HEK293 (cell line): ENCODE results near the gene POR.

Source experiments
- CTCF ChIA-PET: fragments of 350-600 bp; formaldehyde crosslinking; extraction: SDS; loops from one replicate; lab custom pipeline; 2021; ENCODE audit warnings: antibody characterized with exemption; lab: Yijun Ruan, JAX
- POLR2A ChIA-PET: fragments of 300-600 bp; formaldehyde crosslinking; extraction: SDS; loops from one replicate; lab custom pipeline; 2020; ENCODE audit warnings: antibody characterized with exemption, inconsistent platforms; lab: Yijun Ruan, JAX
- H3K27ac ChIP-seq: fragments of 200-500 bp; sonication (Bioruptor generic); 2 replicates; pipeline ENCODE4 v1.5.1; 2014; ENCODE audit warnings: low read depth, low read length, control low read depth, inconsistent platforms; ENCODE audit errors: extremely low read depth
- H3K36me3 ChIP-seq, 2 experiments: fragments of 200-500 bp in 1 of 2; sonication (Bioruptor generic) in 1 of 2; 1 replicate in 1 of 2; 2 replicates in 1 of 2; pipeline ENCODE4 v1.5.1; 2014 to 2017; ENCODE audit warnings: inconsistent platforms in 2 of 2, low read length in 2 of 2; ENCODE audit not compliant: control insufficient read depth in 2 of 2, insufficient read depth in 1 of 2
- H3K4me1 ChIP-seq: fragments of 200-500 bp; sonication (Bioruptor generic); 2 replicates; pipeline ENCODE4 v1.5.1; 2014; ENCODE audit warnings: mild to moderate bottlenecking, low read length, inconsistent platforms; ENCODE audit not compliant: control insufficient read depth, insufficient read depth
- H3K4me3 ChIP-seq: 2 replicates; pipeline ENCODE4 v1.5.1; 2011; ENCODE audit warnings: low read depth, mild to moderate bottlenecking, control low read depth, low read length, moderate library complexity
- H3K9me3 ChIP-seq: fragments of 200-500 bp; sonication (Bioruptor generic); 2 replicates; pipeline ENCODE4 v1.5.1; 2014; ENCODE audit warnings: low read depth, low read length, inconsistent platforms; ENCODE audit not compliant: control insufficient read depth, insufficient read depth
- BCL11A ChIP-seq: fragments of 450-650 bp; formaldehyde crosslinking; IDR thresholded peaks from 2 replicates; pipeline ENCODE4 v1.5.1; 2016; ENCODE audit warnings: low read depth, missing biosample characterization, missing genetic modification characterization
- EGR2 ChIP-seq: fragments of 450-650 bp; formaldehyde crosslinking; IDR thresholded peaks from 2 replicates; pipeline ENCODE4 v1.5.1; 2016; ENCODE audit warnings: low read depth, missing biosample characterization, missing genetic modification characterization
- GLIS1 ChIP-seq: fragments of 450-650 bp; formaldehyde crosslinking; IDR thresholded peaks from 2 replicates; pipeline ENCODE4 v1.5.1; 2016; ENCODE audit warnings: missing biosample characterization, missing genetic modification characterization
- KLF10 ChIP-seq: fragments of 450-650 bp; IDR thresholded peaks from 2 replicates; pipeline ENCODE4 v1.5.1; 2018; ENCODE audit warnings: missing biosample characterization, mild to moderate bottlenecking, missing genetic modification characterization
- SP3 ChIP-seq: fragments of 450-650 bp; formaldehyde crosslinking; IDR thresholded peaks from 2 replicates; pipeline ENCODE4 v1.5.1; 2016; ENCODE audit warnings: missing biosample characterization, missing genetic modification characterization
- ZFHX2 ChIP-seq: fragments of 450-650 bp; formaldehyde crosslinking; conservative IDR thresholded peaks from 2 replicates; pipeline ENCODE4 v1.5.1; 2016; ENCODE audit warnings: missing biosample characterization, missing genetic modification characterization
- ZFP3 ChIP-seq: fragments of 450-650 bp; formaldehyde crosslinking; IDR thresholded peaks from 2 replicates; pipeline ENCODE4 v1.5.1; 2016; ENCODE audit warnings: low read depth, missing biosample characterization, missing genetic modification characterization
- ZNF19 ChIP-seq: fragments of 450-650 bp; formaldehyde crosslinking; IDR thresholded peaks from 2 replicates; pipeline ENCODE4; 2016; ENCODE audit warnings: missing biosample characterization, missing genetic modification characterization, low read depth
- ZNF202 ChIP-seq: fragments of 450-650 bp; formaldehyde crosslinking; IDR thresholded peaks from 2 replicates; pipeline ENCODE4 v1.5.1; 2016; ENCODE audit warnings: missing biosample characterization, missing genetic modification characterization, borderline replicate concordance
- ZNF223 ChIP-seq: fragments of 450-650 bp; formaldehyde crosslinking; IDR thresholded peaks from 2 replicates; pipeline ENCODE4 v1.5.1; 2016; ENCODE audit warnings: missing biosample characterization, missing genetic modification characterization
- ZNF341 ChIP-seq: fragments of 450-650 bp; formaldehyde crosslinking; IDR thresholded peaks from 2 replicates; pipeline ENCODE4; 2016; ENCODE audit warnings: low read depth, missing biosample characterization, missing genetic modification characterization
- ZNF433 ChIP-seq: fragments of 450-650 bp; formaldehyde crosslinking; IDR thresholded peaks from 2 replicates; pipeline ENCODE4 v1.5.1; 2016; ENCODE audit warnings: missing biosample characterization, missing genetic modification characterization, low read depth
- ZNF510 ChIP-seq: fragments of 450-650 bp; formaldehyde crosslinking; IDR thresholded peaks from 2 replicates; pipeline ENCODE4 v1.5.1; 2018; ENCODE audit warnings: mild to moderate bottlenecking, missing genetic modification characterization, missing biosample characterization; ENCODE audit not compliant: insufficient replicate concordance
- ZNF571 ChIP-seq: fragments of 450-650 bp; formaldehyde crosslinking; IDR thresholded peaks from 2 replicates; pipeline ENCODE4 v1.5.0; 2017; ENCODE audit warnings: missing biosample characterization, missing genetic modification characterization
- ZSCAN30 ChIP-seq: fragments of 450-650 bp; IDR thresholded peaks from 2 replicates; pipeline ENCODE4 v1.5.1; 2018; ENCODE audit warnings: missing biosample characterization, mild to moderate bottlenecking, missing genetic modification characterization, moderate library complexity
- TF ChIP-seq, protein P1 (sequence below): fragments of 450-650 bp; formaldehyde crosslinking; IDR thresholded peaks from 2 replicates; pipeline ENCODE4 v1.5.1; 2016; ENCODE audit warnings: missing biosample characterization, missing genetic modification characterization
- TF ChIP-seq, protein P2 (sequence below): fragments of 450-650 bp; formaldehyde crosslinking; IDR thresholded peaks from 2 replicates; pipeline ENCODE4 v1.5.1; 2016; ENCODE audit warnings: missing biosample characterization, missing genetic modification characterization
- TF ChIP-seq, protein P3 (sequence below): sonication (generic); formaldehyde crosslinking; IDR thresholded peaks from 2 replicates; pipeline ENCODE4 v1.8.1; 2022; ENCODE audit warnings: mild to moderate bottlenecking, moderate library complexity, missing genetic modification reagents
- TF ChIP-seq, protein P4 (sequence below): fragments of 450-650 bp; formaldehyde crosslinking; IDR thresholded peaks from 2 replicates; pipeline ENCODE4 v1.5.1; 2016; ENCODE audit warnings: missing biosample characterization, missing genetic modification characterization, borderline replicate concordance
- TF ChIP-seq, protein P5 (sequence below): fragments of 450-650 bp; formaldehyde crosslinking; IDR thresholded peaks from 2 replicates; pipeline ENCODE4 v1.5.1; 2016; ENCODE audit warnings: missing biosample characterization, missing genetic modification characterization
- TF ChIP-seq, protein P6 (sequence below): fragments of 450-650 bp; formaldehyde crosslinking; IDR thresholded peaks from 2 replicates; pipeline ENCODE4 v1.5.1; 2016; ENCODE audit warnings: missing biosample characterization, missing genetic modification characterization

The POR gene

DNA sequence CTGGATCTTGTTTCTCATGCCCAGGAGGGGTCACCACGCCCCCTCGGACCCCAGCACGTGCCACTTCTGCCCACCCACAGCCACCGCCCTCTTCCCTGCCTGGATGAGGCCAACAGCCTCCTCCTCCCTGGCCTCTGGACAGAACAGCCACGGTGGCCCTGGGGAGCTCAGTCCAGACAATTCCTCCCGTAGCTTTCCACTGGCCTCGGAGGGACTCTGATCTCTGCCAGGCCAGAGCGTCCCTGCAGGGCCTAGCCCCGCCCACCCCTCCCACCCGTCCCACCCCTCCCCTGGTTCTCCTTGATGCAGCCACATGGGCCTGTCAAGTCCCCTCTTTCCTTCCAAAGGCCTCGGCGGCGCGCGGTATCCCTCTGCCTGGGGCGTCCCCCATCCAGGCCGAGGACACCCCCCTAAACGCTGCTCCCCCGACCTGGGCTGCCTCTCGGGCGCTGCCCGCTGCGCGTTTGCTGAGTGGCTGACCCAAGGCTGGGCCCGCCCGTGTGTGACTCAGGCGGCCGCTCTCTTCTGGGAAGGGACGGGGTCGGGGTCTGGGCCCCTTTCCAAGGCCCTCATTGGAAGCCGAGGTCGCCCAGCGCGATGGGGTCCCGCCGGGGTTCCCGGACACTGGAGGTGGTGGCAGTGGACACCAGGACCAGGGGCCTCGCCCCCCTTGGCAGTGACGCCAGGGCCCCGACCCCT, 78.9 kb downstream of the POR start (continued):
- no peak for TF ChIP-seq ZNF510 (tag by site-specific recombination)
- peak; percentile 49 for TF ChIP-seq EGR2
- TF ChIP-seq ZFHX2 (tag by site-specific recombination), result peak; percentile 70
- TF ChIP-seq, protein P1, sequence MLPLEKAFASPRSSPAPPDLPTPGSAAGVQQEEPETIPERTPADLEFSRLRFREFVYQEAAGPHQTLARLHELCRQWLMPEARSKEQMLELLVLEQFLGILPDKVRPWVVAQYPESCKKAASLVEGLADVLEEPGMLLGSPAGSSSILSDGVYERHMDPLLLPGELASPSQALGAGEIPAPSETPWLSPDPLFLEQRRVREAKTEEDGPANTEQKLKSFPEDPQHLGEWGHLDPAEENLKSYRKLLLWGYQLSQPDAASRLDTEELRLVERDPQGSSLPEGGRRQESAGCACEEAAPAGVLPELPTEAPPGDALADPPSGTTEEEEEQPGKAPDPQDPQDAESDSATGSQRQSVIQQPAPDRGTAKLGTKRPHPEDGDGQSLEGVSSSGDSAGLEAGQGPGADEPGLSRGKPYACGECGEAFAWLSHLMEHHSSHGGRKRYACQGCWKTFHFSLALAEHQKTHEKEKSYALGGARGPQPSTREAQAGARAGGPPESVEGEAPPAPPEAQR (tag by site-specific recombination), result no peak
- TF ChIP-seq ZNF341, result peak; percentile 47; the same call in 1 of the 2 replicates

DNA sequence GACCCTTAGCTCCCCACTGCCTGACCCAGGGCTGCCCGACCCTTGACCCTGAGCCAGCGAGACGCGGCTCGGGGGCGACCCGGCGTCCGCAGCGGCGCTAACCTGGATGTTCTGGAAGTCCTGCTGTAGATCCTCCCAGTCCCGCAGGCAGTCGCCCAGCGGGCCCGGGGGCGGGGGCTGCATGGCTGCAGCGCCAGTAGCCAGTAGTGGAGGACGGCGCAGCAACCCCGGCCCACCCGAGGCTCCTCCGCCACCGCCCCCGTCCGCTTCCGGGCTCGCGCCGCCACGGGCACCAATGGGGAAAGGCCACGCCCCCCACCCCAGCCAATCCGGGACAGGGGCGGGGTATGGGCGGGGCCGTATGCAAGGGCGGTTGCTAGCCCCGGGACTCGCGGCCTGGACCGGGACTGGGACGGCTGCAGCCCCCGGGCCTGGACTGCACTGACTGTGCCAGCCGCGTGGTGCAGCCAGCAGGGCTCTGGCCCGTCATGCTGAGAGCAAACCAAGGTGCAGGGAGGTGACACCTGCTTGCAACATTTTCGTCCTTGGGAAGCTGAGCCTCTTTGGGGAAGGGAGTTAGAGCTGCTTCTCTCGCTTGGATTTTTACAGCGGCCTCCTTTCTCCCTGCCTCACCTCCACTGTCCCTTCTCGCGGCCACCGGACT, 79.6 kb downstream of the POR start, which contains the start of gene TMEM120A:
Gene TMEM120A (minus strand): TSS at position 208 of the 664 bp plus-strand sequence. CDS start 25 bp downstream, at position 183.
- Histone ChIP-seq H3K9me3 (no peaks in the 10 kb centered on the region), H3K27ac (peak within 1 kb of the TSS; percentile 42; the same call in 1 of the 2 replicates), H3K36me3 (peaks cover 5 to 8% of the 10 kb centered on the region in 2 experiments; a peak in 2 of 3 replicates), H3K4me3 (peak within 1 kb of the TSS; percentile 58), H3K4me1 (no peaks in the 10 kb centered on the region)
- ChIA-PET POLR2A (interaction anchor here (1.0 kb wide), 1 partner anchor 20 kb away, joined by 3 read pairs; no protein-coding TSS in a partner anchor), CTCF (interaction anchor here (0.7 to 1.1 kb wide), 2 partner anchors 321 to 374 kb away, joined by 3 read pairs; no protein-coding TSS in a partner anchor)
- TF ChIP-seq, protein P2, sequence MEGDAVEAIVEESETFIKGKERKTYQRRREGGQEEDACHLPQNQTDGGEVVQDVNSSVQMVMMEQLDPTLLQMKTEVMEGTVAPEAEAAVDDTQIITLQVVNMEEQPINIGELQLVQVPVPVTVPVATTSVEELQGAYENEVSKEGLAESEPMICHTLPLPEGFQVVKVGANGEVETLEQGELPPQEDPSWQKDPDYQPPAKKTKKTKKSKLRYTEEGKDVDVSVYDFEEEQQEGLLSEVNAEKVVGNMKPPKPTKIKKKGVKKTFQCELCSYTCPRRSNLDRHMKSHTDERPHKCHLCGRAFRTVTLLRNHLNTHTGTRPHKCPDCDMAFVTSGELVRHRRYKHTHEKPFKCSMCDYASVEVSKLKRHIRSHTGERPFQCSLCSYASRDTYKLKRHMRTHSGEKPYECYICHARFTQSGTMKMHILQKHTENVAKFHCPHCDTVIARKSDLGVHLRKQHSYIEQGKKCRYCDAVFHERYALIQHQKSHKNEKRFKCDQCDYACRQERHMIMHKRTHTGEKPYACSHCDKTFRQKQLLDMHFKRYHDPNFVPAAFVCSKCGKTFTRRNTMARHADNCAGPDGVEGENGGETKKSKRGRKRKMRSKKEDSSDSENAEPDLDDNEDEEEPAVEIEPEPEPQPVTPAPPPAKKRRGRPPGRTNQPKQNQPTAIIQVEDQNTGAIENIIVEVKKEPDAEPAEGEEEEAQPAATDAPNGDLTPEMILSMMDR (tag by site-specific recombination), result peak; percentile 40; the same call in 1 of the 2 replicates
- TF ChIP-seq, protein P3, sequence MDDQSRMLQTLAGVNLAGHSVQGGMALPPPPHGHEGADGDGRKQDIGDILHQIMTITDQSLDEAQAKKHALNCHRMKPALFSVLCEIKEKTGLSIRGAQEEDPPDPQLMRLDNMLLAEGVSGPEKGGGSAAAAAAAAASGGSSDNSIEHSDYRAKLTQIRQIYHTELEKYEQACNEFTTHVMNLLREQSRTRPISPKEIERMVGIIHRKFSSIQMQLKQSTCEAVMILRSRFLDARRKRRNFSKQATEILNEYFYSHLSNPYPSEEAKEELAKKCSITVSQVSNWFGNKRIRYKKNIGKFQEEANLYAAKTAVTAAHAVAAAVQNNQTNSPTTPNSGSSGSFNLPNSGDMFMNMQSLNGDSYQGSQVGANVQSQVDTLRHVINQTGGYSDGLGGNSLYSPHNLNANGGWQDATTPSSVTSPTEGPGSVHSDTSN (CRISPR knock-in tag), result no peak
- TF ChIP-seq GLIS1 (peak; percentile 9; the same call in 1 of the 2 replicates), ZNF223 (0 out of 2 replicates have a peak, but pooled peaks have one; percentile 20), SP3 (peak; percentile 93), KLF10 (tag by site-specific recombination) (peak; percentile 98), ZFP3 (tag by site-specific recombination) (no peak), EGR2 (peak; percentile 84), ZNF433 (tag by site-specific recombination) (no peak), ZSCAN30 (tag by site-specific recombination) (peak; percentile 79), ZNF19 (tag by site-specific recombination) (no peak), ZNF202 (no peak), ZNF571 (tag by site-specific recombination) (no peak), BCL11A (tag by site-specific recombination) (0 out of 2 replicates have a peak, but pooled peaks have one; percentile 0)
- TF ChIP-seq, protein P4, sequence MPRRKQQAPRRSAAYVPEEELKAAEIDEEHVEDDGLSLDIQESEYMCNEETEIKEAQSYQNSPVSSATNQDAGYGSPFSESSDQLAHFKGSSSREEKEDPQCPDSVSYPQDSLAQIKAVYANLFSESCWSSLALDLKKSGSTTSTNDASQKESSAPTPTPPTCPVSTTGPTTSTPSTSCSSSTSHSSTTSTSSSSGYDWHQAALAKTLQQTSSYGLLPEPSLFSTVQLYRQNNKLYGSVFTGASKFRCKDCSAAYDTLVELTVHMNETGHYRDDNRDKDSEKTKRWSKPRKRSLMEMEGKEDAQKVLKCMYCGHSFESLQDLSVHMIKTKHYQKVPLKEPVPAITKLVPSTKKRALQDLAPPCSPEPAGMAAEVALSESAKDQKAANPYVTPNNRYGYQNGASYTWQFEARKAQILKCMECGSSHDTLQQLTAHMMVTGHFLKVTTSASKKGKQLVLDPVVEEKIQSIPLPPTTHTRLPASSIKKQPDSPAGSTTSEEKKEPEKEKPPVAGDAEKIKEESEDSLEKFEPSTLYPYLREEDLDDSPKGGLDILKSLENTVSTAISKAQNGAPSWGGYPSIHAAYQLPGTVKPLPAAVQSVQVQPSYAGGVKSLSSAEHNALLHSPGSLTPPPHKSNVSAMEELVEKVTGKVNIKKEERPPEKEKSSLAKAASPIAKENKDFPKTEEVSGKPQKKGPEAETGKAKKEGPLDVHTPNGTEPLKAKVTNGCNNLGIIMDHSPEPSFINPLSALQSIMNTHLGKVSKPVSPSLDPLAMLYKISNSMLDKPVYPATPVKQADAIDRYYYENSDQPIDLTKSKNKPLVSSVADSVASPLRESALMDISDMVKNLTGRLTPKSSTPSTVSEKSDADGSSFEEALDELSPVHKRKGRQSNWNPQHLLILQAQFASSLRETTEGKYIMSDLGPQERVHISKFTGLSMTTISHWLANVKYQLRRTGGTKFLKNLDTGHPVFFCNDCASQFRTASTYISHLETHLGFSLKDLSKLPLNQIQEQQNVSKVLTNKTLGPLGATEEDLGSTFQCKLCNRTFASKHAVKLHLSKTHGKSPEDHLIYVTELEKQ (tag by site-specific recombination), result no peak
- TF ChIP-seq, protein P5, sequence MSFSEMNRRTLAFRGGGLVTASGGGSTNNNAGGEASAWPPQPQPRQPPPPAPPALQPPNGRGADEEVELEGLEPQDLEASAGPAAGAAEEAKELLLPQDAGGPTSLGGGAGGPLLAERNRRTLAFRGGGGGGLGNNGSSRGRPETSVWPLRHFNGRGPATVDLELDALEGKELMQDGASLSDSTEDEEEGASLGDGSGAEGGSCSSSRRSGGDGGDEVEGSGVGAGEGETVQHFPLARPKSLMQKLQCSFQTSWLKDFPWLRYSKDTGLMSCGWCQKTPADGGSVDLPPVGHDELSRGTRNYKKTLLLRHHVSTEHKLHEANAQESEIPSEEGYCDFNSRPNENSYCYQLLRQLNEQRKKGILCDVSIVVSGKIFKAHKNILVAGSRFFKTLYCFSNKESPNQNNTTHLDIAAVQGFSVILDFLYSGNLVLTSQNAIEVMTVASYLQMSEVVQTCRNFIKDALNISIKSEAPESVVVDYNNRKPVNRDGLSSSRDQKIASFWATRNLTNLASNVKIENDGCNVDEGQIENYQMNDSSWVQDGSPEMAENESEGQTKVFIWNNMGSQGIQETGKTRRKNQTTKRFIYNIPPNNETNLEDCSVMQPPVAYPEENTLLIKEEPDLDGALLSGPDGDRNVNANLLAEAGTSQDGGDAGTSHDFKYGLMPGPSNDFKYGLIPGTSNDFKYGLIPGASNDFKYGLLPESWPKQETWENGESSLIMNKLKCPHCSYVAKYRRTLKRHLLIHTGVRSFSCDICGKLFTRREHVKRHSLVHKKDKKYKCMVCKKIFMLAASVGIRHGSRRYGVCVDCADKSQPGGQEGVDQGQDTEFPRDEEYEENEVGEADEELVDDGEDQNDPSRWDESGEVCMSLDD (tag by site-specific recombination), result 0 out of 2 replicates have a peak, but pooled peaks have one; percentile 4
- TF ChIP-seq, protein P6, sequence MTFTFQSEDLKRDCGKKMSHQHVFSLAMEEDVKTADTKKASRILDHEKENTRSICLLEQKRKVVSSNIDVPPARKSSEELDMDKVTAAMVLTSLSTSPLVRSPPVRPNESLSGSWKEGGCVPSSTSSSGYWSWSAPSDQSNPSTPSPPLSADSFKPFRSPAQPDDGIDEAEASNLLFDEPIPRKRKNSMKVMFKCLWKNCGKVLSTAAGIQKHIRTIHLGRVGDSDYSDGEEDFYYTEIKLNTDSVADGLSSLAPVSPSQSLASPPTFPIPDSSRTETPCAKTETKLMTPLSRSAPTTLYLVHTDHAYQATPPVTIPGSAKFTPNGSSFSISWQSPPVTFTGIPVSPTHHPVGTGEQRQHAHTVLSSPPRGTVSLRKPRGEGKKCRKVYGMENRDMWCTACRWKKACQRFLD (tag by site-specific recombination), result no peak
